ENCODE results near the gene RAF1. TPM values are rescaled to one million over a fixed set of nuclear protein-coding genes. Genes with fewer than 3 reads are reported as not detected.

RAF1 gene
- total and polyA plus RNA-seq, 9 of the 15 experiments (the other 6 are each of a cell fraction or from before 2014, with no cell fraction given) = 28.0 to 183 (median 85.6) TPM

DNA sequence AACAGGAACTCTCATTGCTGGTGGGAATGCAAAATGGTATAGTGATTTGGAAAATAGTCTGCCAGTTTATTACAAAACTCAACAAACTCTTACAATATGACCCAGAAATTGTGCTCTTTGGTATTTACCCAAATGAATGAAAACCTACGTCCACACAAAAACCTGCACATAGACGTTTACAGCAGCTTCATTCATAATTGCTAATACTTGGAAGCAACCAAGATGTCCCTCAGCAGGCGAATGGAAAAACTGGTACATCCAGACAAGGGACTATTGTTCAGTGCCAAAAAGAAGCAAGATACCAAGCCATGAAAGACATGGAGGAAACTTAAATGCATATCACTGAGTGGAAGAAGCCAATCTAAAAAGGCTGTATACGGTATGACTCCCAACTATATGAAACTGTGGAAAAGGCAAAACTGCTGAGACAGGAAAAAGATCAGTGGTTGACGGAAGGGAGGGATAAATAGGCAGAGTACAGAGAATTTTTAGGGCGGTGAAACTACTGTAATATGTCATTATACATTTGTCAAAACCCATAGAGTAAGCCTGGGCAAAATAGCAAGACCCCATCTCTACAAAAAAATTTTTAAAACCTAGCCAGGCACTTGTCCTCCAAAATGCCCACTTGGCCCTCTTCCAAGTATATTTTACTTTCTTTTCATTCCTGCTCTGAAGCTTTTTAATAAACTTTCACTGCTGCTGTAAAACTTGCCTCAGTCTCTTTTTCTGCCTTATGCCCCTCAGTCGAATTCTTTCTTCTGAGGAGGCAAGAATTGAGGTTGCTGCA is 113.8 kb downstream of the RAF1 start:
- no TSS peak for BruUV-seq (replicated peaks)
- POLR2A ChIA-PET = interaction anchor here (0.5 kb wide), 1 partner anchor 109 kb away, joined by 3 read pairs; no protein-coding TSS in a partner anchor
- no peak overlapping the region for H2AFZ ChIP-seq (ENCODE audit: low read depth, low read length)
- H4K20me1 ChIP-seq (replicated peaks; ENCODE audit: control insufficient read depth, insufficient read depth, low read length) = no peaks in the 10 kb centered on the region
- in situ Hi-C loops (cut with MboI) (no loop called here), intact Hi-C loops (cut with micrococcal nuclease) (no loop called here)
- no peaks in the 10 kb centered on the region for H3K9me1 ChIP-seq (ENCODE audit: control insufficient read depth, insufficient read depth, low read length)
- no peak for ATAC-seq
- peaks cover 0 to 7% of the 10 kb centered on the region in 2 experiments; a peak in 2 of 5 replicates for H3K4me1 ChIP-seq (replicated peaks in 1 of 2; ENCODE audit: control insufficient read depth in 2 of 2, insufficient read depth in 2 of 2, low read length in 2 of 2)
- no peak for FAIRE-seq
- no peak overlapping the region for H3K9ac ChIP-seq (ENCODE audit: insufficient read depth in 1 of 2, low read depth in 2 of 2, low read length in 2 of 2)
- WGBS (ENCODE audit: insufficient coverage, low coverage, missing lambda C conversion rate) = 32% methylated on average over 7 of the region's 7 CpGs
- H3K36me3 ChIP-seq (ENCODE audit: control insufficient read depth, insufficient read depth, low read length) = no peaks in the 10 kb centered on the region
- H3K4me2 ChIP-seq (ENCODE audit: insufficient read depth, low read length) = no peak overlapping the region
- no peaks in the 10 kb centered on the region for H3K79me2 ChIP-seq (ENCODE audit: control insufficient read depth, insufficient read depth, low read length)
- H3K4me3 ChIP-seq = no peak overlapping the region
- no peak for DNase-seq (ENCODE audit: extremely low read depth in 1 of 4, low spot score in 3 of 4)
- no peaks in the 10 kb centered on the region for H3K9me3 ChIP-seq (replicated peaks; ENCODE audit: control insufficient read depth, insufficient read depth, low read depth, low read length)
- H3K27me3 ChIP-seq (ENCODE audit: control insufficient read depth in 2 of 2, insufficient read depth in 2 of 2, low read length in 2 of 2) = no peaks in the 10 kb centered on the region
- H3K27ac ChIP-seq (ENCODE audit: extremely low read depth, low read depth, low read length) = no peak overlapping the region
- CTCF ChIA-PET (ENCODE audit: low intra/inter-chr PET ratio) = no interaction called here
- TF ChIP-seq RFX5 (IDR thresholded peaks at IDR 0.05; ENCODE audit: low read depth, low read length) (no peak), NFIC (IDR thresholded peaks at IDR 0.05) (peak; percentile 70), MAFK (IDR thresholded peaks at IDR 0.05; ENCODE audit: low read length) (peak; percentile 50; the same call in 1 of the 2 replicates), RBM25 (IDR thresholded peaks at IDR 0.05; ENCODE audit: low read depth, low read length, severe bottlenecking) (peak; percentile 52), MAFG (tag; conservative IDR thresholded peaks at IDR 0.05) (peak; percentile 68), ZNF316 (IDR thresholded peaks at IDR 0.05) (peak; percentile 93), GABPB1 (CRISPR knock-in tag; IDR thresholded peaks at IDR 0.05) (no peak), C11orf30 (IDR thresholded peaks at IDR 0.05; ENCODE audit: low read depth) (peak; percentile 85), MAFF (IDR thresholded peaks at IDR 0.05; ENCODE audit: low read length) (peak; percentile 57; the same call in 1 of the 2 replicates)
- TF ChIP-seq, protein P1, sequence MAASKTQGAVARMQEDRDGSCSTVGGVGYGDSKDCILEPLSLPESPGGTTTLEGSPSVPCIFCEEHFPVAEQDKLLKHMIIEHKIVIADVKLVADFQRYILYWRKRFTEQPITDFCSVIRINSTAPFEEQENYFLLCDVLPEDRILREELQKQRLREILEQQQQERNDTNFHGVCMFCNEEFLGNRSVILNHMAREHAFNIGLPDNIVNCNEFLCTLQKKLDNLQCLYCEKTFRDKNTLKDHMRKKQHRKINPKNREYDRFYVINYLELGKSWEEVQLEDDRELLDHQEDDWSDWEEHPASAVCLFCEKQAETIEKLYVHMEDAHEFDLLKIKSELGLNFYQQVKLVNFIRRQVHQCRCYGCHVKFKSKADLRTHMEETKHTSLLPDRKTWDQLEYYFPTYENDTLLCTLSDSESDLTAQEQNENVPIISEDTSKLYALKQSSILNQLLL (CRISPR knock-in tag; IDR thresholded peaks at IDR 0.05; ENCODE audit: borderline replicate concordance) = no peak

Measured in K562 (cell line).